Right lobe of liver (tissue), 6 donors: ENCODE measurements around the gene ARHGAP44. TPM values are rescaled to one million over a fixed set of nuclear protein-coding genes. Genes with fewer than 3 reads are reported as not detected.

Experiments used
- ATAC-seq, 4 donors: fragments of 200-7000 bp; cut with Tn5 transposase; one replicate each; pipeline ENCODE4 v1.9.1; 2020; ENCODE audit warnings: mild to moderate bottlenecking in 4 of 4, moderate library complexity in 4 of 4
- DNase-seq, 3 donors: peaks; one replicate each; pipeline ENCODE4 v3.0.0-alpha.2; 2020
- H3K27ac ChIP-seq, 3 donors: fragments of 200-600 bp; one replicate each; pipeline ENCODE4 v1.8.0; 2022
- H3K27me3 ChIP-seq, 2 donors: fragments of 200-600 bp; one replicate each; pipeline ENCODE4 v1.8.0; 2022
- H3K36me3 ChIP-seq, 4 donors: fragments of 200-600 bp; sonication (generic) in 1 of 4; one replicate each; pipeline versions ENCODE4 v1.5.1 to v1.8.0; 2017 to 2022; ENCODE audit warnings: control low read depth in 1 of 4
- H3K4me1 ChIP-seq, 4 donors: fragments of 200-600 bp; sonication (generic) in 1 of 4; one replicate each; pipeline versions ENCODE4 v1.5.1 to v1.8.0; 2017 to 2022; ENCODE audit warnings: control low read depth in 1 of 4
- H3K4me3 ChIP-seq, 3 donors: fragments of 200-600 bp; one replicate each; pipeline ENCODE4 v1.8.0; 2022
- H3K9me3 ChIP-seq, 4 donors: fragments of 200-600 bp; sonication (generic) in 1 of 4; one replicate each; pipeline versions ENCODE4 v1.5.1 to v1.8.0; 2017 to 2022; ENCODE audit warnings: control low read depth in 1 of 4
- CTCF ChIP-seq, 4 donors: fragments of 200-600 bp in 3 of 4; fragments of 450-650 bp in 1 of 4; IDR thresholded peaks; one replicate each; pipeline versions ENCODE4 v1.5.1 to v1.8.0; 2016 to 2022; ENCODE audit warnings: antibody characterized with exemption in 4 of 4, mild to moderate bottlenecking in 2 of 4
- POLR2A ChIP-seq: fragments of 450-650 bp; IDR thresholded peaks from one replicate; pipeline ENCODE4 v1.6.1; 2017; ENCODE audit warnings: antibody characterized with exemption, mild to moderate bottlenecking
- WGBS: methylation state at CpG from one replicate; pipeline ENCODE4 v1.1.6; 2018; ENCODE audit warnings: low coverage, low lambda C conversion rate; ENCODE audit not compliant: insufficient coverage; ENCODE audit errors: missing lambda C conversion rate; 5-methylcytosine and 5-hydroxymethylcytosine counted together
- intact Hi-C, 2 donors: fragments of 100-400 bp; cut with DNase I; formaldehyde crosslinking; loops; one replicate each; pipeline versions ENCODE4 v1.11.2 to v1.14.1; 2022
- total RNA-seq, 6 experiments: library from RNA; depleted of rRNA in 2 of 6; stranded (reverse); fragments of >200 nt in 2 of 6; fragmentation: NEBNext Ultra II Directional in 3 of 6; extraction: Animal tissue kit (Norgen Biotek cat#: 25700) in 3 of 6; gene quantifications; one replicate each; pipeline versions ENCODE4 v1.1.0 to v1.2.4, GENCODE V29; 2016 to 2023
- donor health status: DM: no; HTN: yes; CAD: no.
- donor health status: DM: no; HTN: no; CAD: no.
- donor health status: DM: no; HTN: no; CAD: no.
- donor health status: DM: no; HTN: yes; CAD: no.
- donor health status: DM: no; HTN: yes; CAD: no.

The ARHGAP44 gene
- total RNA-seq, 6 experiments from 2014 or later, result 0.49 to 1.1 (median 0.63) TPM

- ATAC-seq (peak; percentile 74 to 88 (median 80)), DNase-seq (peak in 1 of 3 donors; percentile 68)
- H3K9me3 ChIP-seq, result no peaks in the 10 kb centered on the region
- 66% methylated on average over 5 of the region's 5 CpGs for WGBS
- no peak overlapping the region for H3K4me3 ChIP-seq
- H3K36me3 ChIP-seq, result no peaks in the 10 kb centered on the region
- no peak overlapping the region for H3K27ac ChIP-seq
- TF ChIP-seq POLR2A, result no peak
- no peak for TF ChIP-seq CTCF (IDR thresholded peaks at IDR 0.05)
- H3K4me1 ChIP-seq, result peaks cover 0 to 7% (median 0%) of the 10 kb centered on the region in 4 donors
- intact Hi-C loops, result no loop called here
- H3K27me3 ChIP-seq, result no peaks in the 10 kb centered on the region
These were observed 174.9 kb downstream of the ARHGAP44 start for GRCh38 chr17:12964162-12964561.

- 72% methylated on average over 5 of the region's 10 CpGs for WGBS
These were observed 175.5 kb downstream of the ARHGAP44 start for GRCh38 chr17:12964840-12965239.

GRCh38 chr17:12965988-12966387 is 176.7 kb downstream of the ARHGAP44 start:
- H3K27ac ChIP-seq, result no peak overlapping the region
- DNase-seq (no peak), ATAC-seq (no peak)
- no peak overlapping the region for H3K4me3 ChIP-seq
- TF ChIP-seq CTCF (IDR thresholded peaks at IDR 0.05) (no peak), POLR2A (no peak)
- H3K4me1 ChIP-seq, result peaks cover 0 to 7% (median 0%) of the 10 kb centered on the region in 4 donors
- intact Hi-C loops, result no loop called here
- H3K9me3 ChIP-seq, result no peaks in the 10 kb centered on the region
- no peaks in the 10 kb centered on the region for H3K36me3 ChIP-seq
- no peaks in the 10 kb centered on the region for H3K27me3 ChIP-seq
- WGBS, result 81% methylated on average over 3 of the region's 3 CpGs

More at GRCh38 chr17:12964840-12965239, 175.5 kb downstream of the ARHGAP44 start:
- no peak for DNase-seq
- no peak for ATAC-seq
- Histone ChIP-seq H3K27ac (no peak overlapping the region), H3K9me3 (no peaks in the 10 kb centered on the region), H3K27me3 (no peaks in the 10 kb centered on the region), H3K4me1 (peaks cover 0 to 7% (median 0%) of the 10 kb centered on the region in 4 donors), H3K4me3 (no peak overlapping the region), H3K36me3 (no peaks in the 10 kb centered on the region)
- intact Hi-C loops, result no loop called here
- no peak for TF ChIP-seq CTCF (IDR thresholded peaks at IDR 0.05)
- TF ChIP-seq POLR2A, result no peak

- H3K4me1 ChIP-seq, result peaks cover 0 to 7% (median 0%) of the 10 kb centered on the region in 4 donors
- ATAC-seq (peak; percentile 11 to 58 (median 34)), DNase-seq (no peak)
- H3K4me3 ChIP-seq, result no peak overlapping the region
- WGBS, result 64% methylated on average over 4 of the region's 5 CpGs
- no peaks in the 10 kb centered on the region for H3K9me3 ChIP-seq
- TF ChIP-seq CTCF (IDR thresholded peaks at IDR 0.05), result no peak
- TF ChIP-seq POLR2A, result no peak
- no peaks in the 10 kb centered on the region for H3K36me3 ChIP-seq
- no peaks in the 10 kb centered on the region for H3K27me3 ChIP-seq
- intact Hi-C loops, result no loop called here
- no peak overlapping the region for H3K27ac ChIP-seq
These were observed 177.1 kb downstream of the ARHGAP44 start for GRCh38 chr17:12966413-12966812.

GRCh38 chr17:12967962-12968361 is 178.7 kb downstream of the ARHGAP44 start:
- Histone ChIP-seq H3K27ac (no peak overlapping the region), H3K4me1 (peaks cover 0 to 7% (median 0%) of the 10 kb centered on the region in 4 donors), H3K36me3 (no peaks in the 10 kb centered on the region), H3K27me3 (no peaks in the 10 kb centered on the region), H3K9me3 (no peaks in the 10 kb centered on the region), H3K4me3 (no peak overlapping the region)
- intact Hi-C loops, result no loop called here
- ATAC-seq (no peak), DNase-seq (no peak)
- 74% methylated on average over 11 of the region's 11 CpGs for WGBS
- TF ChIP-seq CTCF (IDR thresholded peaks at IDR 0.05) (no peak), POLR2A (no peak)
